HepG2 (cell line): ENCODE measurements around the gene UBE2E1. TPM values are rescaled to one million over a fixed set of nuclear protein-coding genes. Genes with fewer than 3 reads are reported as not detected.

Experiments
- ARNT ChIP-seq: fragments of 450-650 bp; IDR thresholded peaks from 2 replicates; pipeline ENCODE4 v1.6.1; 2017
- DPF2 ChIP-seq: sonication (generic); formaldehyde crosslinking; IDR thresholded peaks from 2 replicates; pipeline ENCODE4 v1.4.0; 2020; ENCODE audit warnings: mild to moderate bottlenecking, low read depth, missing genetic modification reagents, borderline replicate concordance
- DRAP1 ChIP-seq: IDR thresholded peaks from 2 replicates; pipeline ENCODE4 v1.6.1; 2016; ENCODE audit warnings: missing genetic modification reagents, missing compliant biosample characterization
- FOXK1 ChIP-seq: sonication (generic); formaldehyde crosslinking; IDR thresholded peaks from 2 replicates; pipeline ENCODE4 v1.4.0; 2020; ENCODE audit warnings: low read depth, missing genetic modification reagents, borderline replicate concordance
- LRRFIP1 ChIP-seq: sonication (generic); formaldehyde crosslinking; conservative IDR thresholded peaks from 2 replicates; pipeline ENCODE4 v1.4.0; 2020; ENCODE audit warnings: missing genetic modification reagents
- NFE2L1 ChIP-seq: sonication (generic); formaldehyde crosslinking; IDR thresholded peaks from 2 replicates; pipeline ENCODE4 v1.4.0; 2020; ENCODE audit warnings: missing genetic modification reagents, mild to moderate bottlenecking, borderline replicate concordance
- SALL2 ChIP-seq: sonication (generic); formaldehyde crosslinking; IDR thresholded peaks from 2 replicates; pipeline ENCODE4 v1.8.1; 2023; ENCODE audit warnings: mild to moderate bottlenecking, missing genetic modification reagents, inconsistent platforms
- SMAD3 ChIP-seq: sonication (generic); formaldehyde crosslinking; IDR thresholded peaks from 2 replicates; pipeline ENCODE4 v1.4.0; 2020; ENCODE audit warnings: missing genetic modification reagents
- SRSF1 ChIP-seq: fragments of 200-400 bp; formaldehyde crosslinking; optimal IDR thresholded peaks from 2 replicates; pipeline ENCODE3; 2017; ENCODE audit warnings: mild to moderate bottlenecking, low read depth, low read length, moderate library complexity
- TBX2 ChIP-seq: sonication (generic); formaldehyde crosslinking; IDR thresholded peaks from 2 replicates; pipeline ENCODE4 v1.5.0; 2020; ENCODE audit warnings: missing genetic modification reagents, mild to moderate bottlenecking, borderline replicate concordance
- ZBTB37 ChIP-seq: sonication (generic); formaldehyde crosslinking; IDR thresholded peaks from 2 replicates; pipeline ENCODE4 v1.4.0; 2020; ENCODE audit warnings: mild to moderate bottlenecking, missing genetic modification reagents
- ZFP1 ChIP-seq: IDR thresholded peaks from 2 replicates; pipeline ENCODE4 v1.6.1; 2016
- ZNF570 ChIP-seq: sonication (generic); formaldehyde crosslinking; IDR thresholded peaks from 2 replicates; pipeline ENCODE4 v1.4.0; 2020; ENCODE audit warnings: mild to moderate bottlenecking, missing genetic modification reagents, borderline replicate concordance
- ZNF646 ChIP-seq: sonication (generic); formaldehyde crosslinking; IDR thresholded peaks from 2 replicates; pipeline ENCODE4 v1.9.0; 2021; ENCODE audit warnings: mild to moderate bottlenecking, missing genetic modification reagents
- ZNF703 ChIP-seq: sonication (generic); formaldehyde crosslinking; IDR thresholded peaks from 2 replicates; pipeline ENCODE4 v1.5.1; 2020; ENCODE audit warnings: missing genetic modification reagents, mild to moderate bottlenecking, moderate library complexity, borderline replicate concordance
- ZNF773 ChIP-seq: sonication (generic); formaldehyde crosslinking; IDR thresholded peaks from 2 replicates; pipeline ENCODE4 v1.4.0; 2020; ENCODE audit warnings: missing genetic modification reagents, borderline replicate concordance
- ZUFSP ChIP-seq: sonication (generic); formaldehyde crosslinking; IDR thresholded peaks from 2 replicates; pipeline ENCODE4 v1.9.0; 2021; ENCODE audit warnings: missing genetic modification reagents, mild to moderate bottlenecking, borderline replicate concordance
- ZZZ3 ChIP-seq: sonication (generic); formaldehyde crosslinking; IDR thresholded peaks from 2 replicates; pipeline ENCODE4 v1.4.0; 2020; ENCODE audit warnings: missing genetic modification reagents, mild to moderate bottlenecking, borderline replicate concordance
- polyA plus RNA-seq, 8 experiments: library from polyadenylated mRNA; depleted of rRNA in 3 of 8; stranded (reverse) in 7 of 8; unstranded in 1 of 8; fragments of >200 nt; fragmentation: Illumina TruSeq in 4 of 8; extraction: Trizol in 4 of 8; gene quantifications; 2 replicates each; pipeline versions ENCODE4 v1.2.1 to v1.2.3, GENCODE V29; 2011 to 2016; ENCODE audit warnings: low read depth in 4 of 8, missing spikeins in 1 of 8, mixed read lengths in 1 of 8; ENCODE audit not compliant: insufficient read depth in 1 of 8
- total RNA-seq, 5 experiments: library from RNA; depleted of rRNA; stranded (reverse); fragments of >200 nt; fragmentation: Illumina TruSeq; extraction: Trizol; gene quantifications; 2 replicates each; pipeline ENCODE4 v1.2.3, GENCODE V29; 2016; ENCODE audit warnings: low read depth in 1 of 5

UBE2E1 gene
- total and polyA plus RNA-seq, 2 of the 13 experiments (the other 11 are each of a cell fraction or from before 2014, with no cell fraction given): 55.4 to 61.8 TPM

- TF ChIP-seq ZNF646 (CRISPR knock-in tag) (no peak), SALL2 (no peak), LRRFIP1 (no peak), SMAD3 (CRISPR knock-in tag) (0 out of 2 replicates have a peak, but pooled peaks have one; percentile 21), NFE2L1 (no peak), ARNT (no peak), SRSF1 (no peak), ZNF703 (CRISPR knock-in tag) (no peak), DPF2 (CRISPR knock-in tag) (peak; percentile 31; the same call in 1 of the 2 replicates), ZNF570 (CRISPR knock-in tag) (no peak), TBX2 (0 out of 2 replicates have a peak, but pooled peaks have one; percentile 17), ZFP1 (CRISPR knock-in tag) (no peak), DRAP1 (CRISPR knock-in tag) (no peak), ZUFSP (CRISPR knock-in tag) (no peak), ZBTB37 (CRISPR knock-in tag) (no peak), ZNF773 (no peak), FOXK1 (CRISPR knock-in tag) (0 out of 2 replicates have a peak, but pooled peaks have one; percentile 15), ZZZ3 (CRISPR knock-in tag) (no peak)
Observed at GRCh38 chr3:23900744-23901143, 95.0 kb downstream of the UBE2E1 start (continued).
